ENCODE data around the gene CDC20B. TPM values are rescaled to one million over a fixed set of nuclear protein-coding genes. Genes with fewer than 3 reads are reported as not detected.
"Not testable (repeated sequence)": the region's sequence is repeated elsewhere in the genome, so short reads cannot be mapped to it uniquely, and the experiment has no call there.

CDC20B gene
- polyA plus RNA-seq, 3 donors, result 0.63 to 0.71 (median 0.64) TPM

DNA sequence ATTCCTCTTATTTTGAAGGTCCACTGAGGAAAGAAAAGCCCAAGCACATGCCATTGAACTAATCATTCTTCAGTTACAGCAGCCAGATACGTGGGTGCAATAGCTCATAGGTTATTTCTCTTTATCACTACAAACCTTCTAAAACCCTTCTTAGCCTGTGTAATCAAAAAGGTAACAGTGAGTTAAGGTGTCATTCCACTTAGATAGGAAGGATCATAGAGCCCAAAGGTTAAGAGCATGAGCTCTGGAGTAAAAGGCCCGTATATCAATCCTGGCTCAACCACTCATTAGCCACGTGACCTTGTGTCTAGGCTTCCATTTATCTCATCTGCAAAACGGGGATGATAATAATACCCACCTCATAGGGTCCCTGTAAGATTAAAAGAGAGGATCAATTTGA is 10.3 kb downstream of the CDC20B start:
- DNase-seq, result no peak

DNA sequence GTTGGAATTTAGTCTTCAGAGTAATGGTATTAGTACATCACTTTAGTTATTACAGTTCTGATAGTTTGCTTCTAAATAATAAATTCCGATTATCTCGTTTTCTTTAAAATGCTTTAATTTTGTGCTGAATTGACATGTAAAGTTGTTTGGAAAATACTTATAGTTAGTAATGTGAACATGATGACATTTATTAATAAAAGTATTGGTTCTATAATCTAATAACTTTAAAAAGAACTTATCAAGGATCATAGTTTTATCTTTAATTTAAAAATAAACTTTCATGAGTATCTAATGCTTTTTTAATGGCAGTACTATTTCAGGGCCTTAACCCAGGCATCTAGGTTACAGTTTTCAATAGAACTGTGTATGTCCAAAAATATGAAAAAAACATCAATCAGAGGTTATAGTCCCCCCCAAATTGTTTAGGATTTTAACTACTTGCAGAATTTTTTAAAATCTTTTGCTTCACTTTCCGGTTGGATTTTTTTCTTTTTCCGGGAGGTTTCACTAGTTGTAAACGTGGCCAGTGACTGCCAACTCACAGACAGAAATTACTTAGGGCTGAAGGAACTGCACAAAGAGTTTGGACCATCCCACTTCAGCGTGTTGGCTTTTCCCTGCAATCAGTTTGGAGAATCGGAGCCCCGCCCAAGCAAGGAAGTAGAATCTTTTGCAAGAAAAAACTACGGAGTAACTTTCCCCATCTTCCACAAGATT is 12.3 kb downstream of the CDC20B start:
- DNase-seq, result peak; percentile 87

DNA sequence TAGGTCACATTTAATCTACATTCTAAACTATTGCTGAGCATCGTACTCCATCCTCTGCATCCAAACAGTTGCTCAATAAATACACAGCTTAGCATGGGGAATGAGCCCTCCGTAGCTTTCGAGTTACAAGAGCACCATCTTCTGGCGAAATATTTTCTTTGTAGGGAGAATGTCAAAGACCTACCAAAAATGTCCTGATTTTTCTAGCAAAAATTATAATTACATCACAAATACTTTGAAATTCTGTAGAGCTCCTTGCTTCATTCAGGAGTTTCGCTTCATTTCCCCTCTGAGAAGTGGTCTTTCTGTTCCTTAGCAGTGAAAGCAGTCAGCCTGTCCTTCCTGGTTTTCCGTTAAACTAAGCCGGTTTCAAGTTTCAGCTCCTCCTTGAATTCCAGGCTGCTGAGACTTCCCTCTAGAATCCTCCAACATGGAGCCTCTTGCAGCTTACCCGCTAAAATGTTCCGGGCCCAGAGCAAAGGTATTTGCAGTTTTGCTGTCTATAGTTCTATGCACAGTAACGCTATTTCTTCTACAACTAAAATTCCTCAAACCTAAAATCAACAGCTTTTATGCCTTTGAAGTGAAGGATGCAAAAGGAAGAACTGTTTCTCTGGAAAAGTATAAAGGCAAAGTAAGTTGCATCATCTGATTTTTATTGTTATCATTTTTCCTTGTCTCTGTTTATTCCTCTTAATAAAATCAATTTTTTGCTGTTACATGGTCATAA is 13.0 kb downstream of the CDC20B start, which contains the start of gene GPX8:
Gene GPX8 (plus strand): TSS at position 409 of the 730 bp plus-strand sequence. CDS start 22 bp downstream, at position 431.
- peak; percentile 90 for DNase-seq

DNA sequence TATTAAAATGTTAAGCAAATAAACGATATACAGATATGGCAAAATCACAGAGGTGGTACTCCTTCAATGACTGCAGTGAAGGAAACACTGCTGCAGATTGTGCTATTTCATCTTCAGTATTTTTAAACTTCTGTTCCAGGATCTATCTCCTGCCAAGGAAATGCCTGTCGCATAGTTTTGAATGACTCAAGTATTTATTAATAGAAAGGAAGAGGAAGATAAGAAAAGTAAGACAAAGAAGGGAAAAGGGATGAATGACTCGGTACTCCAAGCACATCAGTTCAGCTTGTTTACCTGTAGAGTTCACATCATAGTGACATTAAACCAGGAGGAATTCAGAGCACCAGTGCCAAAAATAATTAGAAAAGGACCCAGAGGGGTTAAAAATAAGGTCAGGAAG is 18.1 kb downstream of the CDC20B start:
- no peak for DNase-seq

DNA sequence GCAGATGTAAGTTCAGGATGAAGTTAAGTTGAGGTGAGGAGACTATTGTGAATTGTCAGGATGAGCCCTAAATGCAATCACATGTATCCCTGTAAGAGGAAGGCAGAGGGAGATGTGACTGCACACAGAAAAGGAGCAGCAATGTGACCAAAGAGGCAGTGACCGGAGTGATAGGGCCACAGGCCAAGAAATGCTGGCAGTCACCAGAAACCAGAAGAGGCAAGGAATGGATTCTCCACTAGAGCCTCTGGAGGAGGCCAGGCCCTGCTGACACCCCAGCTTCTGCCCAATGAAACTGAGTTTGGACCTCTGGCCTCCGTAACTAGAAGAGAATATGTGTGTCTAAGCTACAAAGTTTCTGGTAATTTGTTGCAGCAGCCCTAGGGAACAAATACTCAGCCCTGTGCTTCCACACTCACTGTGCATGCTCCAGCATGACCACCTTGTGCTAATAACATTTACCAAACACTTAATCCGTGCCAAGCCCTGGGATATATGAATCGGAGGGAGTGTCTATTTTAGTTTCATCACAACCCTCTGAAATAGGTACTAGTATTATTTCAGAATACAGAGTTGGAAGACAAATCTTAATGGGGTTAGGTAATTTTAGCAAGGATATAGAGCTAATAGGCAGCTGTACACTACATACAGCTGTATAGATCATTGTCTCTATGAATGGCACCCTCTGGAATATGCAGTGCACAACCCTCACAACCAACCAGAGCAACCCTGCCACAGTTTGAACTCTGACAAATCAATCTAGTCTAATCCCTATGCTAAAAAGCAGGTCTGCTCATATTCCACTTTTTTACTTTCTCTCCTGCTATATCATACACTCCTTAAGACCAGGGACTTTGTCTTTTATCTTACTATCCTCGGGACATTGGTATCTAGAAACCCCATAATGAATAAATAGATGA is 20.8 kb downstream of the CDC20B start:
- DNase-seq, result no peak

DNA sequence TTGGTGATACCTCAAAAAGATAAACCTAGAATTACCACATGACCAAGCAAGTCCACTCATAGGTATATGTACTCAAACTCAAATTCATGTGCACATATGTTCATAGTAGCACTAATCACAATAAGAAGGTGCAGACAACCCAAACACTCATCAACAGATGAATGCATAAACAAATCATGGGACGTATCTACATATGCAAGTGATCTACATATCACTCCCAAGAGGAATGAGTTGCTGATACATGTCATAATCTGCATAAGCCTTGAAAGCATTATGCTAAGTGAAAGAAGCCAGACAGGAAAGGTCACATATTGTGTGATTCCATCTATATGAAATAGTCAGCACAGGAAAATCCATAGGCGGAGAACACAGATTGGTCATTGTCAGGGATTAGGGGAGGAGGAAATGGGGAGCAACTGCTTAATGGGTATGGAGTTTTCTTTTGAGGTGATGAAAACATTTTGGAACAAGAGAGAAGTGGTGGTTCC is 23.6 kb downstream of the CDC20B start:
- DNase-seq, result no peak

DNA sequence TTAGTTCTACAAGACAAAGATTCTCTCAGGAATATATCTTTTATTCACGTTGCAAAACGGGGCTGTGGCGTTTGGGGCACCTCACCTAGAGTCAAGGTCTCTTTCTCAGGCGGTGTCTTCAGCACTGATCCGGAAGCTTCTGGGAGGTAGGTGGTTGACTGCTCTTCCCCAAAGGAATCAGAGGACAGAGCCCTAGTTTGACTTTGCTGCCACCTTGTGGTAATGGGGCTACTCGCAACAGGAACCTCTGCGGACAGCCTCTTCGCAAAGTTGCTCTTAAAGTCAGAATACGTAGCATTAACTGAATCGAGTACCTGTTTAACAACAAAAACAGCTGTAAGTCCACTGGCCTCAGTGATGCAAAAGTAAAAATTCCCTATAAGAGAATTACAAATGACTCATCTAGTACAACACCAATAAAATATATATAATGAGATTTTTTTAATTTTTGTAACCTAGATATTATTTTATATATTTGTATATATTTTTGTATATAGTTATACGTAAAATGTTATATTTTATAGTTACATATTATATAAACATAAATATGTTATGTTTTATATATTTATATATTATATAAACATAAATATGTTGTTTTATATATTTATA is 26.3 kb downstream of the CDC20B start:
- peak; percentile 87 for DNase-seq

DNA sequence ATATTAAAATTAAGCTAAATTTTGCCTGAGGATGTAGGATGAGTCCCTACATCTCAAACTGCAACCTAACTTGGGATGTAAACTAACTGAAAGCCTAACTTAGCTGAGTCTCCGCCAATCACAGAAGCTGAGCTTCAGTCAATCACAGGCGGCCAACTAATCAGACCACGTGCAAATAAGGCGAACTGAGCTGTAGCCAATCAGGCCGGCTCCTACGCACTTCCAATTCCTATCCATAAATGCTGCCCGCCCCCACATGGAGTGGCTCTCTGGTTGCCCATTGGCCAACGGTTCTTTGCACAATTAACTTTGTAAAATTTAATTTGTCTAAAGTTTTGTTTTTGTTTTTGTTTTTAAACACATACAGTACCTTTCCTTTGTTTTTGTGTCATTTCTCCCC is 26.9 kb downstream of the CDC20B start:
- DNase-seq, result no peak

DNA sequence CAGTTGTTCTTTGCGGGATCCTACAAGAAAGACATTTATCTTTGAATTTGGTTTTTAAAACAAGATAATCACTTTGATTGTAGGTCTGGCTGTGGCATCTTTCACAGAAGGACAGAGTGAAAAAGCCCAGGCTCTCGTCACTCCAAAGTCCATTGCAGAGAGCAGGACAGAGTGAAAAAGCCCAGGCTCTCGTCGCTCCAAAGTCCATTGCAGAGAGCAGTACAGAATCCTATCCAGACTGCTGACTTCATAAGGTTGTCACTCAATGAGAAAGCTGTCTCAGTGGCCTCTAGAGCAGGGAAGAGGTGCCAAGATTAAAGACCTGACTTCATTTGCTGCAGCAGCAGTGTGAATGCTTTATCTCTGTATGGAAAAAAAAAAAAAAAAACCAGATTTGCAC is 29.4 kb downstream of the CDC20B start:
- DNase-seq, result no peak

DNA sequence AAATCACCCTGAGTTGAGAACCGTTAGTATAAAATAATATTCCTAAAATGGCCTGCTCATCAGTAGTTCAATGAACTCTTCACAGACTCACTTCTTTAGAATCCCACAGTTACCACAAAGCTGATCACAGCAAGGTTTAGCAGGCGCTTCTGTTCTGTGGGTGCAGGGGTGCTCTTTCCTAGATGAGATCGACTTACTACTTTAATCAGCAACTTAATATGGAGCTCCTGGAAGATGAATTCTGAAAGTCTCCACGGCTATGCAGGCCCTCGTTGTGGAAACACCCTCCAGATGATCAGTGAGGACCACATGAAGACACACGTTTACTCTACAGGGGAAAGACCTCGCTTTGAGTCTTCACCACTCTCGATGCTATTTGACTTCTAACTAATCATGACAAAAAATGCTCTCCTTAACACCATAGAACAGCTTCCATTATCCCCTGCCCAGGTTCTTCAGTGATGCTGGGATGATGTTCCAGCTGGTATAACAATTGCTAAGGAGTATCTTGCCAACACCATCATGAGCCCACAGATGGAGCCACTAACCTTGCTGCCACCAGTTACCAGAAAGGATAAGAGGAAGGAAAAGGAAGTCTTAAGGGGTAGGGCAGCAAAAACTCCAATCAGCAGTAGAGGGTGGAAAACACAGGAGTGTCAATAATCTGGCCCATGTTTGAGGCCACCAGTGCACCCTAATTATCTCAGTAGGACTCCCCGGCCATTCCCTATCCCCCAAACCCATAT is 30.9 kb downstream of the CDC20B start:
- DNase-seq, result no peak

DNA sequence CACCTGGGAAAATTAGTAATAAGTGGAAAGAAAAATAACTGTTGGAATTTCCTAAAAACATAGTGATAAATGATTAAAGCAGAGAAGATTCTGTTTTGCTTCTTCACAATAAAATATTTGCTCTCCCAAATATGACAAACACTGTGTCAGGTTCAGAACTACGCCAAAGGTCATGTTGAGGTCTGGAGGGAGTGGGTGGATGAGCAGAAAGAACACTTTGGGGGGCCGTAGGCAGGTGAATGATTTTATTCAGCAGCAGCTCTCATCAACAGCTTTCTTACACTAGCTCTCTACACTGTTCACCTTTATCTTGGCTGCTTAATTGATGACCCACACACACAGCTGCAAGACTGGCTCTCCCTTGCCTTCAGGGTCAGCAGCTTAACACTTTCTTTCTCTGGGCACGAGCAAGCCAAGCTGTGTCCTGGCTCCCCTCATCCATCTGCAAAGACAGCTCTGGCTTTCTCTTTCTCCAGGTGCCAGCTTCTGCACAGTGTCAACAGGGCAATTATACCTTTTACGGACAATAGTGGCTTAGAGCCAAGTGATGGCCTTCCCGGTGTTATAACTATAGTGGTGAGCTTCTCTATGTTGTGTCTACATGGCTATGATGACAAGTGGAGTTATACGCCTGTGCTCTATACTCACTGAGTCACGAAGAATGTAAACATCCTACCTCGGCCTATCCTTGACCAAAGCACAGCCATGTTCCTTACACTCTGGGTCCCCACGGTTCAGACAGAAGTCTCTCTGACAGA is 31.9 kb downstream of the CDC20B start:
- no peak for DNase-seq

DNA sequence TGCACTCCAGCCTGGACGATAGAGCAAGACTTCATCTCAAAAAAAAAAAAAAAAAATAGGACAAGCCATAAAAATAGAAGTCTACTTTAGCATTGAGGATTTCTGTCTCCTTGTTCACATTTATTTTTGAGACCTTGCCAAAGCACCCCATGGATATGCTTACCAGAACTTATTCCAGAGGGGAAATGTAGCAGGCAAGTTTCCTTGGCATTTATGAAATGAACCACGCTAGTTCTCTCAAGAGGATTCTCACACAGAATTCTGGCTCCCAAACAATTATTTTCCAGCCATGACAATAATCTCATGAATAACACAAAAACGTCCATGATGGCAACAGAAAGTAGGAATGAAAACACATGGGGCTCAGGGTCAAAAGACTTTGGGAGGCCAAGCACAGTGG is 36.5 kb downstream of the CDC20B start:
- DNase-seq, result no peak

DNA sequence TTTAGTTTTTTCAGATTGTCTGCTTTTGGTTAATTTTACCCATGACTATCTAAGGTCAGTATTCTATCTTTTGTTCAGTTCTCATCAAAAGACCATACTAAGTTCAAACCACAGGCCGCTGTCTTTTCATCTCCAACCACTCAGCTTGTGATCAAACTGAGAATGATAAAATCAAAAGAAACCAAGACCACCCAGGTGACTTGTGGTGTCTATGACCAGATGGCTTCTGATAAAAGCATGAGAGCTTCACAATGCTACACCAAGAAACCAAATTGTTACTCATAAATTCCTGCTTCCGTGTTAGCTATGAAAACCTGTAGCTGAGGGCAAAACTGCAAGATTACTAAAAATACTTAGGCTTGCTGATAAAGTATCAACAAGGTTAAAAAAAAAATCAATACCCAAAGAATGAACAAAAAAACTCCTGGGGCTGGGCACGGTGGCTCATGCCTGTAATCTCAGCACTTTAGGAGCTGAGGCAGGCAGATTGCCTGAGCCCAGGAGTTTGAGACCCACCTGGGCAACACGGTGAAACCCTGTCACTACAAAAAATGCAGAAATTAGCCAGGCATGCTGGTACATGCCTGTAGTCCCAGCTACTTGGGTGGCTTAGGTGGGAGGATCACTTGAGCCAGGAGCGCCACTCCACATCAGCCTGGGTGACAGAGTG is 38.8 kb downstream of the CDC20B start:
- DNase-seq, result no peak

DNA sequence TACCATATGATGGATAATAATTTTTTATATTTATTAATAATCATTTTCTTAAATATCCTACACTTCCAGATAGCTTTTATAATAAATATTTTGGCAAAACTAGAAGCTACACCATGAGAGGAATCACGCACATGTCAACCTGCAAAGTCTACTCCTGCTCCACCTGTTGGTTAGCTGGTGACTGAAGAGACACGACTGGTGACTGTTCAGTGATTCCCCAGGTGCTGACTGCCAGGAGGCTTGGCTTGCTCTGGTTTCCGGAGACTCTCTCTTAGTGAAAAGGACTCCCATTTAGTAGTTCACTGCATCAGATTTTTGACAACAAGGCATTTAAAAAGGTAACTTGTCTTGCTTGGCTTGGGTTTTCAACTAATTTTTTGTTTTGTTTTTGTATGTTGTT is 49.6 kb downstream of the CDC20B start:
- DNase-seq, result no peak

DNA sequence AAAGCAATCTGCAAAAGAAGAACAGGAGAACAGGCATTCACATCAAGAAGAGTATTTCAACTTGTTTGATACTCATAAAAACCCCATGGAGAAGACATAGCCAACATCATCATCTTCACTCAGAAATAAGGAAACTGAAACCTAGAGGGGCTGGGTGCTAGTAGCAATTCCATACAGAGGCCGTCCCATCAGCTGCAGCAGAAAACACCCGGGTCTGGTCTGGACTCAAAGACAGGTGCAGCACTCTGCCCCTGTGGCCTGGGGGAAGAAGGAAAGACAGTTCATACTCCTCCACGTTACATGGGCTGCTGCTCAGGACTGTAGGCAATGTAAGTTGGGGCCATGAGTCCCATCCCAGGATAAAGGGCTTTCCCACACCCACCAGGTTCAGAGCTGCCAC is 58.9 kb downstream of the CDC20B start:
- DNase-seq, result no peak

DNA sequence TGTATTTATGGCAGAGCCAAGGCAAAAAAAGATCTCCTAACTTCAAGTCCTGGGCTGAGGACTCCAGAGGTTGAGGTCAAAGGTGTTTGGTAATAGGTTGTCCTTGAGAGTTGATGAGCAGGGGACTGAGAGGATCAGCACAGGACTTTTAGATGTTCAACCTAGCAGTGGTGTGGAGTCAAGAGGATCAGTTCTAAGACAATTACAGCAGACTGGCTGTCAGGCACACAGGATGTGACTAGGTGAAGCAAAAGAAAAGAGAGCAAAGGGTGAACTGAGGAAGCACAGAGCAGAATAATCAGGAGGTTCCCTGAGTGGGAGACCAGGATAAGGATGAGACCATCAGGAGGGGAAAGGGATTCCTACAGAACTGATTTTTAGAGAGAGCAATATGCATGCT is 59.6 kb downstream of the CDC20B start:
- no peak for DNase-seq

DNA sequence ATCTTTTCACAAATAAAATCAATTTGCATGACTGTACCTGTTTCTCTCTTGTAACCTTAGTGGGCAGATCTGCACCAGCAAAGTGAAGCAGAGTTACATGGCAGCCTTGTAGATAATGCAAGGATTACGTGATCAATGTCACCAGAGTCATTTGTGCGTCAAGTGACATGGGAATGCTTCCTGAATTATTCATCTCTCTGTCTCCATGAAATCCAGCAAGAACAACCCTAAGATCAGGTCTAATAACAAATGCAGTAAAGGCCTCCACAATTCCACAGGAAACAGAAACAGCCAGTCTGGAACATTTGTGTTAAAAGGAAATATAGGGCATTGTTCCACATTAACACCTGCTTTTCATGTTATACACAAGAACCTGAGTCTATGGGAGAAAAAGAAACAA is 62.8 kb downstream of the CDC20B start:
- DNase-seq, result no peak

DNA sequence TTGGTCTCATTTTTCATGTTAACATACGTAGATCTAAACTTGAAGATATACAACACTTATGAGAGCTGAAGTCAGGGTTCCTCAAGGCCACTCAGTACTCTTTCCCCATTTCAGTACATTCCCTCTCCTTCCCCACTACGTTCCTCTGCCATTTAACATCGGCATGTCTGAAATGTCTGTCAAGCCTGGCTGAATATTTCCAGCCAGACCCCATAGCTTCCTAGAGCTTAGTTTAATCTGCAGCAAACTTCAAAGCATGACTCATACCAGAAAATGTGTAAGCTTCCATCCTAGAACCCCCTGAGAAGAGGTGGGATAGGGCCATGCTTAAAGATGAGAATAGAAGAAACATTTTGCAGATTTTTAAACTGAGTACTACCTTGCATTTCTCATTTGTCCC is 64.3 kb downstream of the CDC20B start:
- no peak for DNase-seq

DNA sequence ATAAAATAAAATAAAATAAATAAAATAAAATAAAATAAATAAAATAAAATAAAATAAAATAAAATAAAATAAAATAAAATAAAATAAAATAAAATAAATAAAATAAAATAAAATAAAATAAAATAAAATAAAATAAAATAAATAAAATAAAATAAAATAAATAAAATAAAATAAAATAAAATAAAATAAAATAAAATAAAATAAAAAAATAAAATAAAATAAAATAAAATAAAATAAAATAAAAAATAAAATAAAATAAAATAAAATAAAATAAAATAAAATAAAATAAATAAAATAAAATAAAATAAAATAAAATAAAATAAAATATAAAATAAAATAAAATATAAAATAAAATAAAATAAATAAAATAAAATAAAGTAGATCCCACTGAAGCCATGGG is 67.0 kb downstream of the CDC20B start:
- DNase-seq, result not testable (repeated sequence)
